ENCODE data around the gene HES1.

DNA sequence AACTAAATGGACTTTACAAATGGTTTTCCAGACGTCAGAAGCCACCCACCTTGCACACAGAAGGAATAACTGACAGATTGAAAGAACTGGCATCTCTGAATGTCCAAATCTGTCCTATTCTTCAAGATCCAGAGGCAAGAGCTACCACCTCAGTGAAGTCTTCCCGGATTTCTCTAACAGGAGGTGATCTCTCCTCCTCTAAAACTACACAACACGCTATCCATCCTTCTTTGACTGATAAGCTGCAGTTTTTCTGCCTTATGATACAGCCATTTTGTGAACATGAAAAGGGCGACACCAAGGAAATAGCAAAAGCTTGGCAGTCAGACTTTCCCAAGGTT lies 37.1 kb upstream of the HES1 start:
- TF ChIP-seq, protein P1, sequence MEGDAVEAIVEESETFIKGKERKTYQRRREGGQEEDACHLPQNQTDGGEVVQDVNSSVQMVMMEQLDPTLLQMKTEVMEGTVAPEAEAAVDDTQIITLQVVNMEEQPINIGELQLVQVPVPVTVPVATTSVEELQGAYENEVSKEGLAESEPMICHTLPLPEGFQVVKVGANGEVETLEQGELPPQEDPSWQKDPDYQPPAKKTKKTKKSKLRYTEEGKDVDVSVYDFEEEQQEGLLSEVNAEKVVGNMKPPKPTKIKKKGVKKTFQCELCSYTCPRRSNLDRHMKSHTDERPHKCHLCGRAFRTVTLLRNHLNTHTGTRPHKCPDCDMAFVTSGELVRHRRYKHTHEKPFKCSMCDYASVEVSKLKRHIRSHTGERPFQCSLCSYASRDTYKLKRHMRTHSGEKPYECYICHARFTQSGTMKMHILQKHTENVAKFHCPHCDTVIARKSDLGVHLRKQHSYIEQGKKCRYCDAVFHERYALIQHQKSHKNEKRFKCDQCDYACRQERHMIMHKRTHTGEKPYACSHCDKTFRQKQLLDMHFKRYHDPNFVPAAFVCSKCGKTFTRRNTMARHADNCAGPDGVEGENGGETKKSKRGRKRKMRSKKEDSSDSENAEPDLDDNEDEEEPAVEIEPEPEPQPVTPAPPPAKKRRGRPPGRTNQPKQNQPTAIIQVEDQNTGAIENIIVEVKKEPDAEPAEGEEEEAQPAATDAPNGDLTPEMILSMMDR (IDR thresholded peaks at IDR 0.05), result no peak
- TF ChIP-seq POLR2A (IDR thresholded peaks at IDR 0.05), result no peak
- no peak for TF ChIP-seq EP300 (IDR thresholded peaks at IDR 0.05)
